Right renal cortex interstitium (tissue), 3 donors: ENCODE measurements around the gene GNAQ. TPM values are rescaled to one million over a fixed set of nuclear protein-coding genes. Genes with fewer than 3 reads are reported as not detected.
"Not testable (repeated sequence)": the region's sequence is repeated elsewhere in the genome, so short reads cannot be mapped to it uniquely, and the experiment has no call there.

Experiments used
- DNase-seq, 3 donors: peaks; one replicate each; pipeline ENCODE4 v3.0.0-alpha.2; 2013; ENCODE audit warnings: low read depth in 3 of 3, low spot score in 2 of 3
- polyA plus RNA-seq, 3 donors: library from polyadenylated mRNA; unstranded; fragments of 120-200 nt; gene quantifications; one replicate each; pipeline ENCODE4 v1.2.1, GENCODE V29; 2013; ENCODE audit not compliant: insufficient read length in 3 of 3

The GNAQ gene
- polyA plus RNA-seq, 3 donors = 64.8 to 67.5 (median 67.3) TPM

DNA sequence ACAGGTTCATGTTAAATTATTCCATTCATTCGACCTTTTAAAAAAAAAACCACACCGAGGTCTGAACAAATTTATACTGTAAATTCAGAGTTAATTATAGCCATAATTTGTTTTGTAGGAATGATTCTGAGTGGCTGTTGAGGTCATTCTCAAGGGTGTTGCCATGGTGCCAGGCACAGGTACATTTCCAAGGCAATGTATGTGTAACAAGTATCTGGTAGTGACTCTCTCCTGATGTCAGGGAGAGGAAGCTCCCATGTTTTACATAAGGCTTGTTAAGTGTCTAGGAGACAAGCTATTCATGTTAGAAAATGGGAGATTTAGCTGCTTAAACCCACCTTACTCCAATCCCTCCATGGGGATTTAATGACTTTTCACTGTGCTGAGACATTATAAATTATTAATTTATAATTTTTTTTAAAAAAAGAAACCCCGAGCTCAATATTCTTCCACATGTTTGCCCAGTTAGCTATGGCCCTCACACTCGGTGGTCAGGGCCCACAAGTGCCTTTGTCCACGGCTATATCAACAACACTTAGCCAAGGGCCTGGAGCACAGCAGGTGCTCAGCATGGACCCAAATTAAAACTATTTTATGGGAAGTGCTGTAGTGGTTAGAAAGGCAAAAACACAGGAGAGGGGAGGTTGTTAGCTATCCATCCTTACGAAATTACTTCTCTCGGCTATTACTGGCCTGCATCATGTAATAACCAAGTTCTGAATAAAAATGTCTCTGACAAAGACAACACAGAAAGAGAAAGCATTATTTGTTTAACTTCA lies 228.9 kb downstream of the GNAQ start:
- no peak for DNase-seq

- no peak for DNase-seq
These were observed 229.5 kb downstream of the GNAQ start for GRCh38 chr9:77802064-77802463.

- DNase-seq = no peak
These were observed 230.6 kb downstream of the GNAQ start for GRCh38 chr9:77800924-77801551.

DNA sequence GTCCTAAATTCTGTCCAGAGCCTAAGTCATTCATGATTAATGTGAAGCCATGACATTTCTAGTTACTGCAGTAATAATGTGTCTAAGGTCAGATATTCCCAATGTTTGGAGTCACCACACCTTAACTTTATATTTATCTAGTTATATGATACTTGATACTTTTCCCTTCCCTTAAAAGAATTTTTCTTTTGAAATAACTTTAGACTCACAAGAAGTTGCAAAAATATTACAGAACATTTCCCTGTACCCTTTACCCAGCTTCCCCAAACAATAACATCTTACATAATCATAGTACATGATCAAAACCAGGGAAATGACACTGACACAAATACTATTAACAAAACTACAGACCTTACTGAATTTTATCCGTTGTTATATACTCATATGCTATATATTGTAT lies 233.5 kb downstream of the GNAQ start:
- DNase-seq = no peak

DNA sequence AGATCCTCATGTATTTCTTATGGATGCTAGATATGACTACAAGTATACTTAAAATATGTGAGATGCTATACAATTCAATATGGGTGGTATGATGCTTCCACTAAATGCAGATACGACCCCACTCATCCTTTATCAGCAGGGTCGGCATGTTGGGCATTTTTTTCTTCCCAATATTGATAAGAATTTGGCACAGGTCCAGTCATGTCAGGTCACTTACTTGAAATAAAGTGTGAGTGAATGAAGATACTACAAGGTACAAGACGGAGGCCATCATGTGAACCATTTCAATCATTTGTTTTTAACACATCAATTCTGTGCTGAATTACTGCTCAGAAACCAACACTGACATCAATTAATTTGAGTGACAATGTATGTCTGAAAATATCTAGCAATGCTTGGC lies 236.6 kb downstream of the GNAQ start:
- DNase-seq = no peak

DNA sequence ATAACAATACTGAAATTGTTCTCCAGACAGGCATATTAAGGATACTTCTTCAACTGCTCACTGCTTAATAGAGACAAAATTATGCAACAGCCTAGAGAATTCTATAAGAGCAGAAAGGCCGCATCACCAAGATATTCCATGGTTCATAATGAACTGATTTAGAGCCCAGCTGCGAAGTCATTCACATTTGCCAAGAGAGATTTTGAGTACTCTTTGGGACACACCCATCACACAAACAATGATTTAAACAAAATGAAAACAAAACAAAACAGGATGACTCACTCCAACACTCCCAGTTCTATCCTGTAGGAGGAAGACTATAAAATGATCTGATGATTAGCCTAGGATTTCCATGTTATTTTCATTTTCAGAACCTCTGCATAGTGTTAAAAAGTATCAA lies 237.8 kb downstream of the GNAQ start:
- no peak for DNase-seq

DNA sequence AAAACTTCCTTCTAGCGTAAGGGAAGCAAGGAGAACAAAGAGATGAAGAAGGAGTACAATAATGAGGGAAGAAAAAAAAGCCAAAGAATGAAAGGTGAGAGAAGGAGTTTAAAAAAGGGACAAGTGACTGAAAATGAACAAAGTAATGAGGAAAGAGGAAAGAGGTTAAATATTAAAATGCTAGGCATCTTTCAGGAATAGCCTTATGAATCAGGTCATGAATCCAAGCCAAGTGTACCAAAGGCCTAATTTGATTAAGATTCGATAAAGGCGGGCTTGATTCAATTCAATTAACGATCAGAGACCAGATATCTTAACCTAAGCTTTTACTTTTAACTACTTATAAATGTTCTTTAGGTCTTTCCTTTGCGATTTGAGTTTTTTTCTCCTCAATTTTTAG lies 241.7 kb downstream of the GNAQ start:
- no peak for DNase-seq

DNA sequence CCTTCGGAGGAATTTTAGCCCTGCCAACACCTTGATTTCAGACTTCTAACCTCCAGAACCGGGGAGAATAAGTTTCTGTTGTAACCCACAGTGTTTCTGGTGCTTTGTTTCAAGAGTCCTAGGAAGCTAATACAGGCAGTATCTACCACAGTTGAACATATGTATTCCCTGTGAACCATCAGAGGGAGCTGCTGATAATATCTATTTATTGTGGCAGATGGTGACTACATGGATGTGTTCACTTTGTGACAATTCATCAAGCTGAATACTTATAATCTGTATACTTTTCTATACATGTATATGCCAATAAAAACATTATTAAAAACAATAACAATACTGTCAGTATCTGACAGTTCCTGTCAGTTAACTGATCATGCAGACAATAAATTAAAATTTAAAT lies 246.3 kb downstream of the GNAQ start:
- no peak for DNase-seq

DNA sequence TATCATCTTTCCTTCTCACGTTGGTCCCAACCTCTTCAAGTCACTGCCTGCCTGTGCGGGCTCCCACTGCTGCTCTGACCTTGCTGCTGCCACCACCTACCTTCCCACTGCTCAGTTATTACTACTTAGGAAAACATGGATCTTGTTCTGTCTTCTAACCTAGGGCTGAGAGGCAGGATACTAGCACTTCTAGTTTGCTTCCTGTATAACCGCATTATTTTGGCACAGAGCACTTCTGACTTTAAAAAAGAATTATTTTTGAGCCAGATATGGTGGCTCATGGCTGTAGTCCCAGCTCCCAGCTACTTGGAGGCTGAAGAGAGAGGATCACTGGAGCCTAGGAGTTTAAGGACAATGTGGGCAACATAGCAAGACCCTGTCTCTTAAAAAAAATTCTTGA lies 248.1 kb downstream of the GNAQ start:
- DNase-seq = no peak

DNA sequence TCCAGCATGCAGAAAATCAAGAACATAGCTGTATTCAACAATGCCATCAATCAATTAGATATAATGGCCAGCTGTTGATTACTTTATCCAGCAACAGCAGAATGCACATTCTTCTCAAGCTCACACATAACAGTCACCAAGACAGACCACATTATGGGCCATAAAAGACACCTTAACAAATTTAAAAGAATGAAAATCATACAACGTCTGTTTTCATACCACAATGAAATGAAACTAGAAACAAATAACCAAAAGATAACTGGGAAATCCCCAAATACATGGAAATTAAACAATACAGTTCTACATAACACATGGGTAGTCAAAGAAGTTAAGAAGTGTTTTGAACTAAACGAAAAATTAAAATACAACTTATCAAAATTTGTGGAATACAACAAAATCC lies 252.6 kb downstream of the GNAQ start:
- no peak for DNase-seq

DNA sequence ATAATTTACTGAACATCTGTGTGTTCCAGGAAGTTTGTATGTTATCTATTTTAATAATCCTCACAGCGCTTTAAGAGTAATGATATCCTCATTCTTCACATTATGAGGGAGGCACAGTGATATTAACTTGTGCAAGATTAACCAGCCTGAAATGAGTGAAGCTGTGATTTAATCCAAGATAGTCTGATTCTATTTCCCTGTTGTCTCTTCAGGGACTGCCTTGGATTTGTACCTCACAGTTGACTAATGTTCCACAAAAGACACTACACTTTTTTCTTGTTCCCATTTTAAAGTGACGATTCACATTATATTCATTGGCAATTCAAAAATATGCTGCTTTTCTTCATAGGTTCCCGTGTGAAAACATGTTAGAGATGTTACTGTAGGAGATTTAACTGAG lies 258.2 kb downstream of the GNAQ start:
- DNase-seq = no peak

GRCh38 chr9:77772646-77773045 lies 259.0 kb downstream of the GNAQ start:
- no peak for DNase-seq

GRCh38 chr9:77771171-77771570 lies 260.4 kb downstream of the GNAQ start:
- no peak for DNase-seq

GRCh38 chr9:77770340-77770739 lies 261.3 kb downstream of the GNAQ start:
- DNase-seq = no peak

- DNase-seq = no peak
These were observed 262.4 kb downstream of the GNAQ start for GRCh38 chr9:77769246-77769645.

DNA sequence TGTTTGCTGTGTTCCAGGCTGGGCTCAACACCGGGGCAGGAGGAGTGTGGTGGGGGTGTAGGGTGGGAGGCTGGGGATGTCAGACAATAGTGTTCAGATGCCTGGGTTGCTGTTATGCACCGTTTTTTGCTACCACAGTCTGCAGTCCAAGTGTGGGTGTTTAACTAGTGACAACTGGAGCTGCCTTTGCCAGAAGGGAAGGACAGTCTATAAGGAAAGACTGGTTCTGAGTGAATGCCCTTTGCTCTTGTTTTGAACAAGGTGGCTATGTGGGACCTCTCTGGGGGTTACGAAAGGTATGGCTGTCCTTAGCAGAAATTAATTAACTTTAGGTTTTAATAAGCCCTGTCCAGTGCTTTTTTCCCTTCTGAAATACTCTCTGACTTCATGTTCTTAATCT lies 265.0 kb downstream of the GNAQ start:
- no peak for DNase-seq

DNA sequence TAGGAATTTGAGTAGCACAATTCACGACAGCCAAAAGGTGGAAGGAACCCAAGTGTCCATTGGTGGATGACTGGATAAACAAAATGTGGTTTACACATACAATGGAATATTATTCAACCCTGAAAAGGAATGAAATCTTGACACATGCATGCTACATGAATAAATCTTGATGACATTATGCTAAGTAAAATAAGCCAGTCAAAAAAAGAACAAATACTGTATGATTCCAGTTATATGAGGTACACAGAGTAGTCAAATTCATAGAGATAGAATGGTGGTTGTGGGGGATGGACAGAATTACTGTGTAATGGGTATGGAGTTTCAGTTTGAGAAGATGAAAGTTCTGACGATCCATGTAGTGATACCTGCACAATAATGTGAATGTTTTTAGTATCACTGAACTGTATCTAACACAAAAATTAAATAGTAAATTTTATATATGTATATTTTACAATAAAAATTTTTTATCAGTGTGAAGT lies 265.8 kb downstream of the GNAQ start:
- no peak for DNase-seq

DNA sequence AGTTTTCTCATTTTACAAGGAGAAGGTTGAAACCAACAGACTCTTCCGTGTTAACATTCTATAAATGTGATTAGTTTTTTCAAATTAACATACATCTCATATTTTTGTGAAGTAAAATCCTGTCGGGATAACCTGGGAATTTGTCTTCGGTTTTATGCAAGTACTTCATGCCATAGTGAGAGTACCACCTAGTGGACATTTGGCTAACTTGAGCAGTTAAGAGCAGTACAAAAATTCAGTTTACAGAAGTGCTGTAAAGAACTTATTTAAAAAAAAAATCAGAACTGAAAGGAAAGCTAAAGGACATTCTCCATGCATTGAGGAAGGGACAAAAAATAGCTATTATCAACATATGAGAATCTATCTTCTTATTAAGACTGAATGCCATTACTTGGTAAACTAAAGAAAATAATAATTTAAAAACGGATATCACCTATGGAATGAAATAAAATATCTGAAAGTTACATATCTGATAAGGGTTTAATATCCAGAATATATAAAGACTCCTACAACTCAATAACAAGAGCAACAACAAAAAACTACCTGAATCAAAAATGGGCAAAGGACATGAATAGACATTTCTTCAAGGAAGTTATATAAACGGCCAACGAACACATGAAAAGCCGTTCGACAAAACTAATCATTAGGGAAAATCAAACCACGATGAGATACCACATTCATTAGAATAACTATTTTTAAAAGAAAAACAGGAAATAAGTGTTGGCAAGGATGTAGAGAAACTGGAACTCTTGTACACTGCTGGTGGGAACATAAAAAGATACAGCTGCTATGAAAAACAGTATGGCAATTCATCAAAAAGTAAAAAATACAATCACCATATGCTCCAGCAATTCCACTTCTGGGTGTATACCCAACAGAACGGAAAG lies 266.5 kb downstream of the GNAQ start:
- DNase-seq = no peak

GRCh38 chr9:77763566-77763965 lies 268.0 kb downstream of the GNAQ start:
- no peak for DNase-seq

GRCh38 chr9:77760919-77761318 lies 270.7 kb downstream of the GNAQ start:
- DNase-seq = not testable (repeated sequence)

- no peak for DNase-seq
These were observed 272.2 kb downstream of the GNAQ start for GRCh38 chr9:77759391-77759790.
